Aorta (tissue), 5 donors: ENCODE results near the gene SPIB. TPM values are rescaled to one million over a fixed set of nuclear protein-coding genes. Genes with fewer than 3 reads are reported as not detected.

Experiments used
- ATAC-seq: fragments of 200-7000 bp; cut with Tn5 transposase; one replicate; pipeline ENCODE4 v1.9.1; 2022; ENCODE audit warnings: moderate library complexity; ENCODE audit not compliant: low FRiP score
- DNase-seq, 2 donors: peaks; one replicate each; pipeline ENCODE4 v3.0.0-alpha.2; 2020
- H3K27ac ChIP-seq, 2 donors: one replicate each; pipeline ENCODE4 v1.5.1; 2013; ENCODE audit warnings: low read length in 2 of 2, mild to moderate bottlenecking in 2 of 2, moderate library complexity in 2 of 2, control low read depth in 1 of 2, inconsistent platforms in 1 of 2, low read depth in 1 of 2
- H3K27me3 ChIP-seq, 2 donors: one replicate each; pipeline ENCODE4 v1.6.1; 2013; ENCODE audit warnings: control low read depth in 1 of 2, low read length in 1 of 2, mild to moderate bottlenecking in 1 of 2, moderate library complexity in 1 of 2; ENCODE audit not compliant: insufficient read depth in 2 of 2, control insufficient read depth in 1 of 2
- H3K36me3 ChIP-seq, 2 donors: one replicate each; pipeline ENCODE4 v1.6.1; 2013; ENCODE audit warnings: control low read depth in 1 of 2, low read length in 1 of 2, mild to moderate bottlenecking in 1 of 2; ENCODE audit not compliant: insufficient read depth in 2 of 2, control insufficient read depth in 1 of 2
- H3K4me1 ChIP-seq, 2 donors: one replicate each; pipeline ENCODE4 v1.6.1; 2013; ENCODE audit warnings: low read length in 2 of 2, control low read depth in 1 of 2, mild to moderate bottlenecking in 1 of 2, moderate library complexity in 1 of 2; ENCODE audit not compliant: insufficient read depth in 2 of 2, control insufficient read depth in 1 of 2
- H3K4me3 ChIP-seq, 2 donors: one replicate each; pipeline ENCODE4 v1.5.1; 2013; ENCODE audit warnings: low read length in 2 of 2, control low read depth in 1 of 2, mild to moderate bottlenecking in 1 of 2
- H3K9me3 ChIP-seq: one replicate; pipeline ENCODE4 v1.6.1; 2013; ENCODE audit warnings: mild to moderate bottlenecking, low read length; ENCODE audit not compliant: control insufficient read depth
- WGBS, 2 donors: extraction: QIAGEN DNeasy Blood & Tissue Kit; methylation state at CpG; one replicate each; pipeline ENCODE4 v1.1.7; 2013; 5-methylcytosine and 5-hydroxymethylcytosine counted together
- intact Hi-C, 2 donors: fragments of 100-400 bp; cut with DNase I; formaldehyde crosslinking; loops; one replicate each; pipeline versions ENCODE4 v1.14.2 to v1.15.0; 2022
- polyA plus RNA-seq, 2 donors: library from polyadenylated mRNA; stranded (reverse); fragments of 200-250 nt; gene quantifications; one replicate each; pipeline ENCODE4 v1.2.3, GENCODE V29; 2013
- total RNA-seq, 2 donors: library from RNA; stranded (reverse); fragmentation: NEBNext Ultra II Directional; extraction: Animal tissue kit (Norgen Biotek cat#: 25700); gene quantifications; one replicate each; pipeline ENCODE4 v1.2.1, GENCODE V29; 2021
- donor health status: healthy with polysubstance abuse.
- donor health status: Bipolar disorder and iron deficiency.
- donor health status: DM: no; HTN: no; CAD: no.
- donor health status: DM: no; HTN: no; CAD: no.
- donor health status: DM: yes; HTN: yes; CAD: no.

The SPIB gene
- total and polyA plus RNA-seq, 4 donors = 0.05 to 5.1 (median 0.55) TPM

DNA sequence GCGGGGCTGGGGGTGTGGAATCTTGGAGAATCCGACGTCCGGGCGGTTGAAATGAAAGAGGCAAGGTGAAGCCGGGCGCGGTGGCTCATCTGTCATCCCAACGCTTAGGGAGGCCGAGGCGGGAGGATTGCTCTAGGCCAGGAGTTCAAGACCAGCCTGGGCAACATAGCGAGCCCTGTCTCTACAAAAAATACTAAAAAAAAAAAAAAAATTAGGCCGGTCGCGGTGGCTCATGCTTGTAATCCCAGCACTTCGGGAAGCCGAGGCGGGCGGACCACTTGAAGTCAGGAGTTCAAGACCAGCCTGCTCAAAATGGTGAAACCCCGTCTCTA is 58.1 kb downstream of the SPIB start:
- Histone ChIP-seq H3K4me1 (no peaks in the 10 kb centered on the region), H3K27ac (no peak overlapping the region), H3K27me3 (no peaks in the 10 kb centered on the region), H3K36me3 (peaks cover 0 to 4% of the 10 kb centered on the region in 2 donors), H3K4me3 (peak overlapping the region; percentile 62 to 78), H3K9me3 (no peaks in the 10 kb centered on the region)
- 14 to 17% methylated on average over 20 of the region's 20 CpGs for WGBS, 2 donors
- DNase-seq (no peak), ATAC-seq (no peak)
- intact Hi-C loops = loop anchor here in 1 of 2 donors (2.0 kb wide), 1 partner anchor 36 kb away; the partner anchor contains the start of gene ASPDH

DNA sequence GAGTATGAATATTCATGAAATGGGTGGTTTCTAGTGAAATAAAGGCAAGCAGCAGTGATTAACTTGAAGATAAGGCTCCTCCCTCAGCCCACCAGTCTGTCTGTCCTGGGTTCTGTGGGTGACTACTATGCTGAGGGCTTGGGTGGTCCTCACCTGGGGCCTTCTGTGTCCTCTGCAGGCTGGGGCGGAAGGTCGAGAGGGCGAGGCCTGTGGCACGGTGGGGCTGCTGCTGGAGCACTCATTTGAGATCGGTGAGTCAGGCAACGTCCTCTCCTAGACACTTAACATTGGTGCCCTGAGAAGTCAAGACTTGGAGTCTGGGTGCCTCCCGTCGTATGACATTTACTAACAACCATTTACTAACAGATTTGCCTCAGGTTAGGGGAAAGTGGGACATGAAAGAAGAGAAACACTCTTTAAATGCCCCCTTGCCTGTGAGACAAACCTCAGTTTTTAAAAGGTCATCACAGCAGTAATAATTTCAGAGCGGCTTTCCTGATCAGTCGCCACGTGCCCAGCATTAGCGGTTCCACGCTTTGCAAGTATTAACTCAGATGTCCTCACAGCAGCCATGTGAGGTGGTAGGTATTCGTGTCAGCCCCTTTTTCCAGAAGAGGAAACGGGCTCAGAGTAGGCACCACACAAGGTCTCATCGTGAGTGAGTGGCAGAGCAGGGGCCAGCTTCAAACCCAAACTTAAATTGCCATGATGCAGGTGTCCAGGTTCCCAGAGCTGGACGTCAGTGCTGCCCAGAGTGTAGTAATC is 59.2 kb downstream of the SPIB start:
- DNase-seq (peak in 1 of 2 donors; percentile 64), ATAC-seq (no peak)
- H3K9me3 ChIP-seq = no peaks in the 10 kb centered on the region
- no peak overlapping the region for H3K27ac ChIP-seq
- no peak overlapping the region for H3K4me3 ChIP-seq
- WGBS, 2 donors = 92 to 94% methylated on average over 17 of the region's 17 CpGs
- H3K4me1 ChIP-seq = no peaks in the 10 kb centered on the region
- peaks cover 0 to 4% of the 10 kb centered on the region in 2 donors for H3K36me3 ChIP-seq
- H3K27me3 ChIP-seq = no peaks in the 10 kb centered on the region
- intact Hi-C loops = loop anchor here in 1 of 2 donors (2.0 kb wide), 1 partner anchor 35 kb away; the partner anchor contains the start of gene ASPDH

DNA sequence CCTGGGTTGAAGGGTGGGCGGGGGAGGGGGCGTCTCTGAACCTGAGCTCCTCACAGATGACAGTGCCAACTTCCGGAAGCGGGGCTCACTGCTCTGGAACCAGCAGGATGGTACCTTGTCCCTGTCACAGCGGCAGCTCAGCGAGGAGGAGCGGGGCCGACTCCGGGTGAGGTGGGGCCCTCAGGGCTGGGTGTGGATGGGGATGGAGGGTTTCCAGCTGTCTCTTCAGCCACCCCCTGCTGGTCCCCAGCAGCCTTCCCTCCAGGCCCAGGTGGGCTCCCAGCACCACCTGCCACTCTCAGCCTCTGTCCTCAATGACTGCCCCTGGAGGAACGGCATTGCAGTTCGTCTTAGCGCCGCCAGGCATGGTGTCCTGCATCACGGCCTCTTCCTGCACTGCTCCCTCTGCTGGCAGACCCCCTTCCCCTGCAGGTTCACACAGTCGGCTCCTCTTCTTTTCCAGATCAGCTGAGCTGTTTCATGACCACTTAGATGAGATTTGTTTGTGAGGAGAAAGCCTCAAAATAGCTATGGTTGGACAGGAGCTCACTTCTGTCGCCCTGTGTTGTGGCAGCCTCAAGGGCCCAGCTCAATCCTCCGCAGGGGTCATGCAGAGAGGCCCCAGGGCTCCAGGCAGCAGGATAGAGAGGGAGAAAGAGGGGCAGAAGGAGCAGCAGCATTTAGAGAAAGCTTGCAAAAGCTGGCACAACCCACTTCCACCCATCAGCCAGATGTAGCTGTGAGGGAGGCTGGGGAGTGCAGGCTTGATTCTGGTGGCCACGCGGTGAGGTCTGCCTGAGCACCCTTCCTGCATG is 60.4 kb downstream of the SPIB start:
- H3K27ac ChIP-seq = no peak overlapping the region
- H3K4me1 ChIP-seq = no peaks in the 10 kb centered on the region
- intact Hi-C loops = no loop called here
- 73 to 76% methylated on average over 19 of the region's 19 CpGs for WGBS, 2 donors
- no peak overlapping the region for H3K4me3 ChIP-seq
- ATAC-seq = no peak
- peaks cover 4% of the 10 kb centered on the region in 2 donors for H3K36me3 ChIP-seq
- no peaks in the 10 kb centered on the region for H3K27me3 ChIP-seq
- no peaks in the 10 kb centered on the region for H3K9me3 ChIP-seq
- peak in 1 of 2 donors; percentile 72 for DNase-seq

DNA sequence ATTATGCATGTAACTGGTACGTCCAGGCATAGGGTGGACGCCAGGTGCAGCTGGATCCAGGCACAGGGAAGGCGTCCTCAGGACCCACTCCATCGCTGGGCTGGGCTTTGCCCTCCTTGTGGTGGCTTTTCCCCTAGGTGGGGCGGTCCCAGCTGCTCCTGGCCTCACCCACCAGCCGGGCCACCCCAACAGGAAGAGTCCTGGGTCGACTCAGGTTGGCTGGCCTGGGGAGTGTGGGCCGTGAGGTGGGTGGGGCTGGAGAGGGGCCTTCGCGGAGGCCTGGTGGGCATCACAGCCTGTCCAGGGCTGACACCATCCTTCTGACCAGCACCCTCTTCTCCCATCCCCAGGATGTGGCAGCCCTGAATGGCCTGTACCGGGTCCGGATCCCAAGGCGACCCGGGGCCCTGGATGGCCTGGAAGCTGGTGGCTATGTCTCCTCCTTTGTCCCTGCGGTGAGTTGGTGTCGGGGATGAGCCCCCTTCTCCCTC is 61.1 kb downstream of the SPIB start:
- intact Hi-C loops = no loop called here
- H3K4me3 ChIP-seq = no peak overlapping the region
- H3K9me3 ChIP-seq = no peaks in the 10 kb centered on the region
- peaks cover 4% of the 10 kb centered on the region in 2 donors for H3K36me3 ChIP-seq
- no peaks in the 10 kb centered on the region for H3K4me1 ChIP-seq
- H3K27me3 ChIP-seq = no peaks in the 10 kb centered on the region
- ATAC-seq (no peak), DNase-seq (peak in 1 of 2 donors; percentile 55)
- WGBS, 2 donors = 93 to 95% methylated on average over 16 of the region's 16 CpGs
- no peak overlapping the region for H3K27ac ChIP-seq

DNA sequence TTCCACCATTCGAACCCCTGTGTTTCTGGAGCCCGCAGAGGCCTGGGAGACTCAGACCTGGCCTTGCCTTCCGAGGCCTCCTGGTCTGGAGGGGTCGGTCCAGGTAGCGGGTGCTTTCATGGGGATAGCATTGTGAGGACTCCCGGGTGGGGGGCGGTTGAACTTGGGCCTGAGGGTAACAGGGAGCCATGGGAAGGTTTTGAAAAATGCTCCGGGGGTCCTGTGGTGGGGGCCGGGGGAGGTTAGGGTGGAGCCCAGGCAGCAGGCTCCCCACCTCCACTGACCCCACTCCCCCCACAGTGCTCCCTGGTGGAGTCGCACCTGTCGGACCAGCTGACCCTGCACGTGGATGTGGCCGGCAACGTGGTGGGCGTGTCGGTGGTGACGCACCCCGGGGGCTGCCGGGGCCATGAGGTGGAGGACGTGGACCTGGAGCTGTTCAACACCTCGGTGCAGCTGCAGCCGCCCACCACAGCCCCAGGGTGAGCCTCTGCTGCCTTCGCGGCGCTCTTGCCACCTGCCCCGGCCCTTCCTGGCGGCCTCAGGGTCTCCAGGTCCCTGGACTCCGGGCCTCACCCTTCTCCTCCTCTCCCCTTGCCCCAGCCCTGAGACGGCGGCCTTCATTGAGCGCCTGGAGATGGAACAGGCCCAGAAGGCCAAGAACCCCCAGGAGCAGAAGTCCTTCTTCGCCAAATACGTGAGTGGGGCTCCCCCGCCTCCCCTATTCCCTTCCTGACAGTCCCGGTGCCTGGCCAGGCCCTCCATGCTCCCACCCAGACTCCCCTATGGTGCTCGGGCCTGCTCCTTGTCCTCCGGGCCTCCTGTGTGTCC is 61.8 kb downstream of the SPIB start:
- Histone ChIP-seq H3K9me3 (no peaks in the 10 kb centered on the region), H3K27ac (no peak overlapping the region), H3K4me3 (no peak overlapping the region), H3K4me1 (no peaks in the 10 kb centered on the region), H3K36me3 (peaks cover 4% of the 10 kb centered on the region in 2 donors), H3K27me3 (no peaks in the 10 kb centered on the region)
- DNase-seq (peak in 1 of 2 donors; percentile 61), ATAC-seq (no peak)
- intact Hi-C loops = no loop called here
- 87 to 90% methylated on average over 33 to 37 of the region's 37 CpGs for WGBS, 2 donors

Other genes with a start within 250 kb of the SPIB start
- gene MYH14, start 215.3 kb upstream of the SPIB start, total RNA-seq = 10 to 100 TPM in 1 of 2 donors, 1 to 10 TPM in 1; 5.9 to 11.8 TPM
- 10 to 100 TPM in 1 of 2 donors, 1 to 10 TPM in 1; 4.8 to 61.1 TPM for gene MYH14, start 215.3 kb upstream of the SPIB start, polyA plus RNA-seq
- gene KCNC3, start 89.6 kb upstream of the SPIB start, total RNA-seq = 1 to 10 TPM; 1.6 to 3.2 TPM
- gene KCNC3, start 89.6 kb upstream of the SPIB start, polyA plus RNA-seq = under 1 TPM; 0.15 to 0.88 TPM
- 1 to 10 TPM in 1 of 2 donors, under 1 TPM in 1; 0.52 to 1.5 TPM for gene NAPSA, start 53.3 kb upstream of the SPIB start, total RNA-seq
- gene NAPSA, start 53.3 kb upstream of the SPIB start, polyA plus RNA-seq = 1 to 10 TPM; 1.1 to 1.6 TPM
- gene NR1H2, start 42.5 kb upstream of the SPIB start, total RNA-seq = 10 to 100 TPM; 82.6 to 91.0 TPM
- 100 to 1,000 TPM in 1 of 2 donors, 10 to 100 TPM in 1; 53.5 to 126 TPM for gene NR1H2, start 42.5 kb upstream of the SPIB start, polyA plus RNA-seq
- gene POLD1, start 34.6 kb upstream of the SPIB start, total RNA-seq = 10 to 100 TPM; 13.2 to 26.9 TPM
- gene POLD1, start 34.6 kb upstream of the SPIB start, polyA plus RNA-seq = 10 to 100 TPM in 1 of 2 donors, 1 to 10 TPM in 1; 5.4 to 27.7 TPM
- not detected for gene MYBPC2, start 14.0 kb downstream of the SPIB start, total RNA-seq
- gene MYBPC2, start 14.0 kb downstream of the SPIB start, polyA plus RNA-seq = under 1 TPM in 1 of 2 donors, not detected in 1; 0.03 TPM
- 10 to 100 TPM; 79.6 to 86.5 TPM for gene EMC10, start 57.6 kb downstream of the SPIB start, total RNA-seq
- gene EMC10, start 57.6 kb downstream of the SPIB start, polyA plus RNA-seq = 100 to 1,000 TPM in 1 of 2 donors, 10 to 100 TPM in 1; 65.2 to 111 TPM
- gene GARIN5A, start 57.9 kb downstream of the SPIB start, total RNA-seq = not detected
- gene GARIN5A, start 57.9 kb downstream of the SPIB start, polyA plus RNA-seq = not detected
- 10 to 100 TPM; 26.6 to 34.2 TPM for gene JOSD2, start 92.3 kb downstream of the SPIB start, total RNA-seq
- 10 to 100 TPM; 40.2 to 76.1 TPM for gene JOSD2, start 92.3 kb downstream of the SPIB start, polyA plus RNA-seq
- gene ASPDH, start 95.0 kb downstream of the SPIB start, total RNA-seq = not detected
- 1 to 10 TPM in 1 of 2 donors, not detected in 1; 1.9 TPM for gene ASPDH, start 95.0 kb downstream of the SPIB start, polyA plus RNA-seq
- gene LRRC4B, start 149.5 kb downstream of the SPIB start, total RNA-seq = 10 to 100 TPM in 1 of 2 donors, 1 to 10 TPM in 1; 5.7 to 12.2 TPM
- gene LRRC4B, start 149.5 kb downstream of the SPIB start, polyA plus RNA-seq = 1 to 10 TPM in 1 of 2 donors, under 1 TPM in 1; 0.63 to 1.8 TPM
- under 1 TPM; 0.45 to 0.55 TPM for gene SYT3, start 220.9 kb downstream of the SPIB start, total RNA-seq
- gene SYT3, start 220.9 kb downstream of the SPIB start, polyA plus RNA-seq = not detected
- not detected for gene C19orf81, start 230.5 kb downstream of the SPIB start, total RNA-seq
- gene C19orf81, start 230.5 kb downstream of the SPIB start, polyA plus RNA-seq = not detected